Smooth muscle cell (in vitro differentiated cells): ENCODE measurements around the gene QPRT. TPM values are rescaled to one million over a fixed set of nuclear protein-coding genes. Genes with fewer than 3 reads are reported as not detected.
"Not testable (repeated sequence)": the region's sequence is repeated elsewhere in the genome, so short reads cannot be mapped to it uniquely, and the experiment has no call there.

ENCODE experiments used
- DNase-seq: peaks from one replicate; lab custom pipeline; 2025; ENCODE audit not compliant: unreplicated experiment; lab: John Stamatoyannopoulos, UW
- H2AFZ ChIP-seq: fragments of 200-600 bp; sonication (generic); 2 replicates; pipeline ENCODE4 v1.6.0; 2016; ENCODE audit warnings: antibody characterized with exemption, low read depth, mild to moderate bottlenecking
- H3F3A ChIP-seq: fragments of 200-600 bp; sonication (generic); 2 replicates; pipeline ENCODE4 v1.6.0; 2017; ENCODE audit warnings: antibody characterized with exemption, low read depth
- H3K27ac ChIP-seq: fragments of 200-600 bp; sonication (generic); 2 replicates; pipeline ENCODE4 v1.5.1; 2016; ENCODE audit warnings: low read depth, mild to moderate bottlenecking
- H3K27me3 ChIP-seq: fragments of 200-600 bp; sonication (generic); 2 replicates; pipeline ENCODE4 v1.6.1; 2016; ENCODE audit warnings: low read depth, mild to moderate bottlenecking
- H3K36me3 ChIP-seq: fragments of 200-600 bp; sonication (generic); 2 replicates; pipeline ENCODE4 v1.5.1; 2016; ENCODE audit warnings: low read depth
- H3K4me1 ChIP-seq: fragments of 200-600 bp; sonication (generic); 2 replicates; pipeline ENCODE4 v1.5.1; 2016; ENCODE audit warnings: low read depth
- H3K4me2 ChIP-seq: fragments of 200-600 bp; sonication (generic); 2 replicates; pipeline ENCODE4 v1.6.0; 2016; ENCODE audit warnings: mild to moderate bottlenecking
- H3K4me3 ChIP-seq: fragments of 200-600 bp; sonication (generic); 2 replicates; pipeline ENCODE4 v1.5.1; 2016; ENCODE audit warnings: mild to moderate bottlenecking
- H3K79me2 ChIP-seq: fragments of 200-600 bp; sonication (generic); 2 replicates; pipeline ENCODE4 v1.6.0; 2016; ENCODE audit warnings: low read depth, mild to moderate bottlenecking
- H3K9ac ChIP-seq: fragments of 200-600 bp; sonication (generic); 2 replicates; pipeline ENCODE4 v1.6.0; 2016; ENCODE audit warnings: low read depth
- H3K9me3 ChIP-seq: fragments of 200-600 bp; sonication (generic); replicated peaks from 2 replicates; pipeline ENCODE4 v1.5.1; 2016; ENCODE audit warnings: low read depth
- H4K20me1 ChIP-seq: fragments of 200-600 bp; sonication (generic); 2 replicates; pipeline ENCODE4 v1.6.0; 2016; ENCODE audit warnings: low read depth
- WGBS: methylation state at CpG from one replicate; pipeline ENCODE4 v1.1.7; 2016; ENCODE audit warnings: low lambda C conversion rate; 5-methylcytosine and 5-hydroxymethylcytosine counted together
- polyA plus RNA-seq: library from polyadenylated mRNA; unstranded; fragments of >200 nt; fragmentation: Nextera tagmentation; extraction: Ambion mirVana; gene quantifications from 2 replicates; pipeline ENCODE4 v1.2.1, GENCODE V29; 2016
- total RNA-seq: library from RNA; depleted of rRNA; stranded (reverse); fragments of >200 nt; gene quantifications from 2 replicates; pipeline ENCODE4 v1.2.3, GENCODE V29; 2014
- TF ChIP-seq, protein P1 (sequence below): fragments of 200-600 bp; sonication (generic); IDR thresholded peaks from 2 replicates; pipeline ENCODE4 v1.5.1; 2017; ENCODE audit warnings: borderline replicate concordance, mild to moderate bottlenecking, antibody characterized with exemption; ENCODE audit not compliant: insufficient read depth, poor library complexity, severe bottlenecking

Gene QPRT
- total and polyA plus RNA-seq, 2 experiments from 2014 or later: 67.4 to 196 TPM

GRCh38 chr16:29721167-29721879 lies 42.3 kb downstream of the QPRT start:
- not testable (repeated sequence) for H3K4me1 ChIP-seq, H4K20me1 ChIP-seq, H3K9me3 ChIP-seq, H3K4me3 ChIP-seq, H3K9ac ChIP-seq, H3K27me3 ChIP-seq, H3K36me3 ChIP-seq, H3K27ac ChIP-seq, H3K79me2 ChIP-seq, H3F3A ChIP-seq
- H2AFZ ChIP-seq: peak overlapping the region; percentile 45
- DNase-seq: peak; percentile 7
- peak overlapping the region; percentile 74 for H3K4me2 ChIP-seq
- 47% methylated on average over 24 of the region's 24 CpGs for WGBS
- TF ChIP-seq, protein P1, sequence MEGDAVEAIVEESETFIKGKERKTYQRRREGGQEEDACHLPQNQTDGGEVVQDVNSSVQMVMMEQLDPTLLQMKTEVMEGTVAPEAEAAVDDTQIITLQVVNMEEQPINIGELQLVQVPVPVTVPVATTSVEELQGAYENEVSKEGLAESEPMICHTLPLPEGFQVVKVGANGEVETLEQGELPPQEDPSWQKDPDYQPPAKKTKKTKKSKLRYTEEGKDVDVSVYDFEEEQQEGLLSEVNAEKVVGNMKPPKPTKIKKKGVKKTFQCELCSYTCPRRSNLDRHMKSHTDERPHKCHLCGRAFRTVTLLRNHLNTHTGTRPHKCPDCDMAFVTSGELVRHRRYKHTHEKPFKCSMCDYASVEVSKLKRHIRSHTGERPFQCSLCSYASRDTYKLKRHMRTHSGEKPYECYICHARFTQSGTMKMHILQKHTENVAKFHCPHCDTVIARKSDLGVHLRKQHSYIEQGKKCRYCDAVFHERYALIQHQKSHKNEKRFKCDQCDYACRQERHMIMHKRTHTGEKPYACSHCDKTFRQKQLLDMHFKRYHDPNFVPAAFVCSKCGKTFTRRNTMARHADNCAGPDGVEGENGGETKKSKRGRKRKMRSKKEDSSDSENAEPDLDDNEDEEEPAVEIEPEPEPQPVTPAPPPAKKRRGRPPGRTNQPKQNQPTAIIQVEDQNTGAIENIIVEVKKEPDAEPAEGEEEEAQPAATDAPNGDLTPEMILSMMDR: peak; percentile 46

DNA sequence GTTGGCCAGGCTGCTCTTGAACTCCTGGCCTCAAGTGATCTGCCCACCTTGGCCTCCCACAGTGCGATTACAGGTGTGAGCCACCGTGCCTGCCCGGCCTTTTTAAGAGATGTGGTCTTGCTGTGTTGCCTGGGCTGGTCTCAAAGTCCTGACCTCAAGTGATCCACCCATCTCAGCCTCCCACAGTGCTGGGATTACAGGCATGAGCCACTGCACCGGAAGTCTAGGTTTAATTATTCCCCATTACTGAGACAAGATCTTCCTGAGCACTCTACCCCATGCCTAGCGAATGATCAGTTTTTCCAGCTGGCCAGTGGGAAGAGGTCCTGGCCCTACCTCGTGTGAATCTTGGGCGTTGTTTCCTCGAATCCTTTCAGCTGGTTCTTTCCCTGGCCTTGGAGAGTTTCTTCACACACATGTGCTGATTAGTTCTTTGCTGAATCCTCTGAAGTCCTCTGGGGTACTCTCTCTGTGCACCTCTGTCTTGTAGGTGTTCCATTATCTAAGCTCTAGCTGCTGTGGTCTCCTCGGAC lies 47.9 kb downstream of the QPRT start:
- H3K27ac ChIP-seq: no peak overlapping the region
- no peaks in the 10 kb centered on the region for H4K20me1 ChIP-seq
- H3K27me3 ChIP-seq: no peaks in the 10 kb centered on the region
- H3K9me3 ChIP-seq: no peaks in the 10 kb centered on the region
- H3F3A ChIP-seq: no peaks in the 10 kb centered on the region
- no peaks in the 10 kb centered on the region for H3K4me1 ChIP-seq
- 88% methylated on average over 9 of the region's 9 CpGs for WGBS
- H3K9ac ChIP-seq: no peak overlapping the region
- no peaks in the 10 kb centered on the region for H3K79me2 ChIP-seq
- H2AFZ ChIP-seq: no peak overlapping the region
- no peak for DNase-seq
- no peaks in the 10 kb centered on the region for H3K36me3 ChIP-seq
- H3K4me3 ChIP-seq: no peak overlapping the region
- H3K4me2 ChIP-seq: no peak overlapping the region
- TF ChIP-seq, protein P1: no peak

DNA sequence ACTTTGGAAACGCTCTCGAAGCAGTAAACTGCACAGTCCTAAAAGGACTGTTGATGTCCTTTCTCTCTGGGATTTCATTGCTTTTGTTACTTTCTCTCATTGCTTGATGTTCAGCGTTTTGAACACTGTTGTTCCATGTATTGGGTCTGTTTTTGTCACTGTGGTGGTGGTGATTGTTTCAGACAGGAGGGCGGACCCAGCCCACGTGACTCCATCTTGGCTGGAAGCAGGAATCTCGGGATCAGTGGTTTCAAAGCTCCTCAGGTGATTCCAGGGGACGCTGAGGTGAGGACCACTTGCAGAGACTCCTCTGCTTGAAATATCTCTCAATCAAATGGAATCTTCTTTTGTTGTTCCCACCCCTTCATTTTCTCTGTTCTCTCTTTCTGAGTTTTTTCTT lies 48.5 kb downstream of the QPRT start:
- Histone ChIP-seq H3K4me2 (no peak overlapping the region), H3K27me3 (no peaks in the 10 kb centered on the region), H2AFZ (no peak overlapping the region), H3K9me3 (no peaks in the 10 kb centered on the region), H3K27ac (no peak overlapping the region), H3K79me2 (no peaks in the 10 kb centered on the region), H4K20me1 (no peaks in the 10 kb centered on the region), H3F3A (no peaks in the 10 kb centered on the region), H3K4me3 (no peak overlapping the region), H3K9ac (no peak overlapping the region), H3K36me3 (no peaks in the 10 kb centered on the region), H3K4me1 (no peaks in the 10 kb centered on the region)
- no peak for DNase-seq
- WGBS: 93% methylated on average over 7 of the region's 7 CpGs
- TF ChIP-seq, protein P1: no peak

- DNase-seq: no peak
- H3K9ac ChIP-seq: no peak overlapping the region
- H3K27me3 ChIP-seq: no peaks in the 10 kb centered on the region
- no peaks in the 10 kb centered on the region for H3F3A ChIP-seq
- no peaks in the 10 kb centered on the region for H4K20me1 ChIP-seq
- H3K27ac ChIP-seq: no peak overlapping the region
- H3K4me2 ChIP-seq: peak overlapping the region; percentile 61
- no peaks in the 10 kb centered on the region for H3K9me3 ChIP-seq
- TF ChIP-seq, protein P1: peak; percentile 55
- no peaks in the 10 kb centered on the region for H3K79me2 ChIP-seq
- peak overlapping the region; percentile 89 for H2AFZ ChIP-seq
- no peaks in the 10 kb centered on the region for H3K36me3 ChIP-seq
- no peaks in the 10 kb centered on the region for H3K4me1 ChIP-seq
- no peak overlapping the region for H3K4me3 ChIP-seq
- 58% methylated on average over 6 of the region's 6 CpGs for WGBS
These were observed 50.1 kb downstream of the QPRT start for GRCh38 chr16:29729116-29729521.
